Upper lobe of left lung (tissue), 6 donors: ENCODE results near the gene PRCC. TPM values are rescaled to one million over a fixed set of nuclear protein-coding genes. Genes with fewer than 3 reads are reported as not detected.

Experiments used
- ATAC-seq, 2 donors: fragments of 200-7000 bp; cut with Tn5 transposase; one replicate each; pipeline ENCODE4 v1.9.1; 2022; ENCODE audit warnings: mild to moderate bottlenecking in 2 of 2, moderate library complexity in 2 of 2; ENCODE audit not compliant: low FRiP score in 2 of 2
- DNase-seq, 2 donors: peaks; one replicate each; pipeline ENCODE4 v3.0.0-alpha.2; 2019 to 2020
- H3K27ac ChIP-seq, 4 donors: fragments of 200-600 bp; sonication (generic); one replicate each; pipeline ENCODE4 v1.5.1; 2016 to 2019
- H3K27me3 ChIP-seq, 4 donors: fragments of 200-600 bp; sonication (generic); one replicate each; pipeline ENCODE4 v1.5.1; 2017 to 2019
- H3K36me3 ChIP-seq, 4 donors: fragments of 200-600 bp; sonication (generic); one replicate each; pipeline ENCODE4 v1.5.1; 2016 to 2019
- H3K4me1 ChIP-seq, 4 donors: fragments of 200-600 bp; sonication (generic); one replicate each; pipeline ENCODE4 v1.5.1; 2018 to 2019
- H3K4me3 ChIP-seq, 4 donors: fragments of 200-600 bp; sonication (generic); one replicate each; pipeline ENCODE4 v1.5.1; 2017 to 2019; ENCODE audit warnings: mild to moderate bottlenecking in 2 of 4, moderate library complexity in 1 of 4
- H3K9me3 ChIP-seq, 4 donors: fragments of 200-600 bp; sonication (generic); one replicate each; pipeline ENCODE4 v1.5.1; 2018 to 2019
- CTCF ChIP-seq, 6 experiments: fragments of 450-650 bp in 4 of 6; fragments of 200-600 bp in 2 of 6; sonication (generic) in 2 of 6; IDR thresholded peaks; one replicate each; pipeline ENCODE4 v1.5.1; 2016 to 2019; ENCODE audit warnings: antibody characterized with exemption in 6 of 6
- EP300 ChIP-seq, 4 donors: sonication (generic); formaldehyde crosslinking; IDR thresholded peaks; one replicate each; pipeline ENCODE4 v1.5.1; 2017; ENCODE audit warnings: antibody characterized with exemption in 4 of 4, control low read depth in 2 of 4
- POLR2A ChIP-seq, 4 donors: fragments of 450-650 bp; IDR thresholded peaks; one replicate each; pipeline ENCODE4 v1.5.1; 2016 to 2017; ENCODE audit warnings: antibody characterized with exemption in 4 of 4, mild to moderate bottlenecking in 2 of 4
- POLR2AphosphoS5 ChIP-seq, 2 donors: sonication (generic); formaldehyde crosslinking; IDR thresholded peaks; one replicate each; pipeline ENCODE4 v1.5.1; 2017; ENCODE audit warnings: antibody characterized with exemption in 2 of 2
- WGBS, 2 donors: methylation state at CpG; one replicate each; pipeline ENCODE4 v1.1.5; 2017 to 2018; 5-methylcytosine and 5-hydroxymethylcytosine counted together
- total RNA-seq, 6 donors: library from RNA; depleted of rRNA in 4 of 6; stranded (reverse); fragments of >200 nt in 4 of 6; gene quantifications; one replicate each; pipeline versions ENCODE4 v1.1.0 to v1.2.1, GENCODE V29; 2016 to 2021
- donor health status: DM: no; HTN: no; CAD: no; lungs with moderate emphysema.
- donor health status: DM: no; HTN: yes; CAD: no; lungs with severe emphysema.

The PRCC gene
- total RNA-seq, 6 donors from 2014 or later: 36.5 to 52.4 (median 40.8) TPM

- peak in 1 of 2 donors; percentile 57 for ATAC-seq
- Histone ChIP-seq H3K9me3 (no peaks in the 10 kb centered on the region), H3K4me3 (no peak overlapping the region), H3K27me3 (no peaks in the 10 kb centered on the region), H3K4me1 (peaks cover 32 to 56% (median 45%) of the 10 kb centered on the region in 4 donors), H3K27ac (no peak overlapping the region), H3K36me3 (peaks cover 0 to 26% (median 2%) of the 10 kb centered on the region in 4 donors)
- TF ChIP-seq POLR2A (IDR thresholded peaks at IDR 0.05): no peak
- TF ChIP-seq CTCF (IDR thresholded peaks at IDR 0.05): no peak
- no peak for TF ChIP-seq POLR2AphosphoS5 (IDR thresholded peaks at IDR 0.05)
- TF ChIP-seq EP300 (IDR thresholded peaks at IDR 0.05): no peak
- 57 to 60% methylated on average over 9 of the region's 9 CpGs for WGBS, 2 donors
- DNase-seq: no peak
Measured at GRCh38 chr1:156772728-156773497, 5.6 kb downstream of the PRCC start.

- WGBS, 2 donors: 91 to 97% methylated on average over 3 of the region's 3 CpGs
- H3K27ac ChIP-seq: no peak overlapping the region
- no peak for DNase-seq
Measured at GRCh38 chr1:156773607-156774006, 6.3 kb downstream of the PRCC start.

GRCh38 chr1:156775799-156776198, 8.5 kb downstream of the PRCC start:
- peaks cover 0 to 17% (median 0%) of the 10 kb centered on the region in 4 donors for H3K36me3 ChIP-seq
- WGBS, 2 donors: 86 to 88% methylated on average over 5 of the region's 5 CpGs
- peaks cover 13 to 34% (median 26%) of the 10 kb centered on the region in 4 donors for H3K4me1 ChIP-seq

More at GRCh38 chr1:156773607-156774006, 6.3 kb downstream of the PRCC start:
- H3K4me3 ChIP-seq: no peak overlapping the region
- H3K27me3 ChIP-seq: no peaks in the 10 kb centered on the region
- TF ChIP-seq CTCF (IDR thresholded peaks at IDR 0.05): no peak
- no peak for TF ChIP-seq POLR2A (IDR thresholded peaks at IDR 0.05)
- no peak for TF ChIP-seq POLR2AphosphoS5 (IDR thresholded peaks at IDR 0.05)
- TF ChIP-seq EP300 (IDR thresholded peaks at IDR 0.05): no peak
- peaks cover 27 to 56% (median 42%) of the 10 kb centered on the region in 4 donors for H3K4me1 ChIP-seq
- no peaks in the 10 kb centered on the region for H3K9me3 ChIP-seq
- peaks cover 0 to 26% (median 2%) of the 10 kb centered on the region in 4 donors for H3K36me3 ChIP-seq
- ATAC-seq: no peak

GRCh38 chr1:156776942-156777341, 9.6 kb downstream of the PRCC start:
- DNase-seq (no peak), ATAC-seq (no peak)
- no peak overlapping the region for H3K4me3 ChIP-seq
- TF ChIP-seq EP300 (IDR thresholded peaks at IDR 0.05): no peak
- no peak for TF ChIP-seq POLR2AphosphoS5 (IDR thresholded peaks at IDR 0.05)
- no peak for TF ChIP-seq POLR2A (IDR thresholded peaks at IDR 0.05)
- no peak for TF ChIP-seq CTCF (IDR thresholded peaks at IDR 0.05)
- WGBS, 2 donors: 63 to 75% methylated on average over 4 of the region's 4 CpGs
- peaks cover 16 to 31% (median 24%) of the 10 kb centered on the region in 4 donors for H3K4me1 ChIP-seq
- H3K36me3 ChIP-seq: peaks cover 0 to 15% (median 0%) of the 10 kb centered on the region in 4 donors
- H3K9me3 ChIP-seq: no peaks in the 10 kb centered on the region
- no peaks in the 10 kb centered on the region for H3K27me3 ChIP-seq
- peak overlapping the region in 1 of 4 donors; percentile 6 for H3K27ac ChIP-seq

More at GRCh38 chr1:156775799-156776198, 8.5 kb downstream of the PRCC start:
- Histone ChIP-seq H3K9me3 (no peaks in the 10 kb centered on the region), H3K4me3 (no peak overlapping the region), H3K27me3 (no peaks in the 10 kb centered on the region), H3K27ac (no peak overlapping the region)
- TF ChIP-seq POLR2AphosphoS5 (IDR thresholded peaks at IDR 0.05) (no peak), POLR2A (IDR thresholded peaks at IDR 0.05) (no peak), EP300 (IDR thresholded peaks at IDR 0.05) (no peak), CTCF (IDR thresholded peaks at IDR 0.05) (no peak)
- no peak for ATAC-seq
- no peak for DNase-seq
